A549 (cell line): ENCODE results near the gene HNRNPA0. TPM values are rescaled to one million over a fixed set of nuclear protein-coding genes. Genes with fewer than 3 reads are reported as not detected.
"Not testable (repeated sequence)": the region's sequence is repeated elsewhere in the genome, so short reads cannot be mapped to it uniquely, and the experiment has no call there.

Experiments used
- ATAC-seq, 2 experiments: fragments of 200-7000 bp in 1 of 2; fragments of >200 bp in 1 of 2; cut with Nextera tagmentation in 1 of 2; cut with Tn5 transposase in 1 of 2; 3 replicates each; pipeline versions ENCODE4 v1.8.0 to v1.9.1; 2018 to 2020; ENCODE audit warnings: mild to moderate bottlenecking in 1 of 2, moderate library complexity in 1 of 2
- CTCF ChIA-PET: fragments of 300-600 bp; sonication (Branson Sonifier 250); formaldehyde crosslinking; extraction: SDS; loops from one replicate; lab custom pipeline; 2021; ENCODE audit warnings: antibody characterized with exemption, inconsistent platforms; lab: Yijun Ruan, JAX
- POLR2A ChIA-PET: fragments of 350-600 bp; formaldehyde crosslinking; extraction: SDS; loops from one replicate; lab custom pipeline; 2021; ENCODE audit warnings: antibody characterized with exemption, inconsistent platforms; lab: Yijun Ruan, JAX
- DNase-seq, 2 experiments: peaks; one replicate each; pipeline versions ENCODE4 v3.0.0 to v3.0.0-alpha.2; 2011 to 2016; ENCODE audit warnings: low read depth in 1 of 2, low spot score in 1 of 2
- FAIRE-seq: peaks from 2 replicates; lab custom pipeline; 2011; peaks lifted over from hg19 to GRCh38; lab: Jason Lieb, UNC
- H3K27ac ChIP-seq, 2 experiments: fragments of >200 bp; sonication (Bioruptor Twin); formaldehyde crosslinking; 3 replicates each; pipeline ENCODE4 v1.5.1; 2016 to 2017
- H3K4me1 ChIP-seq: fragments of >200 bp; sonication (Bioruptor Twin); formaldehyde crosslinking; 3 replicates; pipeline ENCODE4 v1.6.1; 2016
- H3K4me2 ChIP-seq: fragments of >200 bp; sonication (Bioruptor Twin); formaldehyde crosslinking; 3 replicates; pipeline ENCODE4 v1.6.1; 2016
- H3K4me3 ChIP-seq: fragments of >200 bp; sonication (Bioruptor Twin); formaldehyde crosslinking; 3 replicates; pipeline ENCODE4 v1.5.1; 2016
- H3K9me3 ChIP-seq: fragments of >200 bp; sonication (Bioruptor Twin); formaldehyde crosslinking; 3 replicates; pipeline ENCODE4 v1.6.1; 2016
- ATOH8 ChIP-seq: fragments of 250-450 bp; sonication (Bioruptor Pico); IDR thresholded peaks from 2 replicates; pipeline ENCODE4 v1.5.0; 2020; ENCODE audit warnings: low read depth, mild to moderate bottlenecking, moderate library complexity
- CHD2 ChIP-seq: fragments of 150-350 bp; IDR thresholded peaks from 2 replicates; pipeline ENCODE4 v1.6.1; 2014; ENCODE audit warnings: low read length; ENCODE audit not compliant: partially characterized antibody
- CTCF ChIP-seq: fragments of >200 bp; sonication (Bioruptor Twin); formaldehyde crosslinking; IDR thresholded peaks from 3 replicates; pipeline ENCODE4 v1.5.1; 2016
- EHF ChIP-seq: fragments of 250-450 bp; sonication (Bioruptor Pico); IDR thresholded peaks from 2 replicates; pipeline ENCODE4 v1.5.0; 2020; ENCODE audit warnings: mild to moderate bottlenecking
- EP300 ChIP-seq, 2 experiments: fragments of >200 bp; sonication (Bioruptor Twin); formaldehyde crosslinking; IDR thresholded peaks; 2 replicates in 1 of 2; 3 replicates in 1 of 2; pipeline ENCODE4 v1.6.1; 2016 to 2017
- FOSB ChIP-seq: fragments of 250-450 bp; sonication (Bioruptor Pico); IDR thresholded peaks from 2 replicates; pipeline ENCODE4 v1.5.0; 2020; ENCODE audit warnings: mild to moderate bottlenecking, moderate library complexity
- HOXB5 ChIP-seq: fragments of 250-450 bp; sonication (Bioruptor Pico); IDR thresholded peaks from 2 replicates; pipeline ENCODE4 v1.5.0; 2020; ENCODE audit warnings: mild to moderate bottlenecking, moderate library complexity
- NFE2L2 ChIP-seq: fragments of 150-350 bp; conservative IDR thresholded peaks from 2 replicates; pipeline ENCODE4 v1.6.1; 2014; ENCODE audit warnings: low read length
- PBX3 ChIP-seq: IDR thresholded peaks from 2 replicates; pipeline ENCODE4 v1.6.1; 2012
- POLR2A ChIP-seq: IDR thresholded peaks from 2 replicates; pipeline ENCODE4 v1.6.1; 2012; ENCODE audit warnings: mild to moderate bottlenecking, low read length
- POLR2AphosphoS2 ChIP-seq: conservative IDR thresholded peaks from 2 replicates; pipeline ENCODE4 v1.6.1; 2012; ENCODE audit warnings: low read length, improper control_type of control experiment, inconsistent platforms
- RAD21 ChIP-seq, 2 experiments: fragments of >200 bp in 1 of 2; sonication (Bioruptor Twin) in 1 of 2; formaldehyde crosslinking in 1 of 2; IDR thresholded peaks in 1 of 2; conservative IDR thresholded peaks in 1 of 2; 2 replicates in 1 of 2; 3 replicates in 1 of 2; pipeline ENCODE4 v1.6.1; 2012 to 2018; ENCODE audit warnings: inconsistent platforms in 1 of 2
- RARB ChIP-seq: fragments of 250-450 bp; sonication (Bioruptor Pico); IDR thresholded peaks from 2 replicates; pipeline ENCODE4 v1.8.0; 2021; ENCODE audit warnings: mild to moderate bottlenecking, moderate library complexity
- RCOR1 ChIP-seq: fragments of 150-350 bp; IDR thresholded peaks from 2 replicates; pipeline ENCODE4 v1.6.1; 2014; ENCODE audit warnings: antibody characterized with exemption, low read length, low read depth
- SMC3 ChIP-seq: fragments of >200 bp; sonication (Bioruptor Twin); formaldehyde crosslinking; IDR thresholded peaks from 3 replicates; pipeline ENCODE4 v1.6.1; 2018; ENCODE audit warnings: inconsistent platforms
- TP53 ChIP-seq: fragments of 250-450 bp; sonication (Bioruptor Pico); IDR thresholded peaks from 2 replicates; pipeline ENCODE4 v1.5.0; 2021; ENCODE audit warnings: mild to moderate bottlenecking, moderate library complexity
- USF2 ChIP-seq: fragments of 450-650 bp; IDR thresholded peaks from 2 replicates; pipeline ENCODE4 v1.6.1; 2014; ENCODE audit warnings: antibody characterized with exemption
- ZNF302 ChIP-seq: fragments of 250-450 bp; sonication (Bioruptor Pico); IDR thresholded peaks from 2 replicates; pipeline ENCODE4 v1.9.0; 2021; ENCODE audit warnings: inconsistent platforms, mild to moderate bottlenecking, moderate library complexity
- ZSCAN20 ChIP-seq: fragments of 250-450 bp; sonication (Bioruptor Pico); IDR thresholded peaks from 2 replicates; pipeline ENCODE4 v1.8.0; 2022; ENCODE audit warnings: mild to moderate bottlenecking, moderate library complexity
- WGBS: methylation state at CpG from one replicate; pipeline ENCODE4 v1.1.6; 2017; ENCODE audit errors: missing lambda C conversion rate; 5-methylcytosine and 5-hydroxymethylcytosine counted together
- polyA plus RNA-seq, 4 experiments: library from polyadenylated mRNA; depleted of rRNA in 3 of 4; stranded (reverse); fragments of >200 nt; fragmentation: RNase III in 1 of 4; extraction: RNeasy Plus Mini Kit Qiagen cat#74134 plus additional on column Dnase treatment in 1 of 4; gene quantifications; 2 replicates in 3 of 4; 3 replicates in 1 of 4; pipeline ENCODE4 v1.2.3, GENCODE V29; 2011 to 2017

Gene HNRNPA0
- polyA plus RNA-seq, 2 of the 4 experiments (the other 2 are of a cell fraction): 17.0 to 49.4 TPM

- H3K9me3 ChIP-seq: no peaks in the 10 kb centered on the region
- H3K4me1 ChIP-seq: no peaks in the 10 kb centered on the region; the same call in 2 of the 3 replicates
- no peak for TF ChIP-seq EHF (CRISPR knock-in tag)
- TF ChIP-seq ZNF302 (CRISPR knock-in tag): no peak
- TF ChIP-seq RCOR1: no peak
- peak; percentile 97 for TF ChIP-seq SMC3
- TF ChIP-seq CTCF: peak; percentile 94
- TF ChIP-seq TP53: no peak
- no peak for TF ChIP-seq RARB (CRISPR knock-in tag)
- no peak for TF ChIP-seq USF2
- no peak for TF ChIP-seq POLR2AphosphoS2
- no peak for TF ChIP-seq HOXB5 (CRISPR knock-in tag)
- TF ChIP-seq POLR2A: no peak
- TF ChIP-seq ZSCAN20 (CRISPR knock-in tag): no peak
- no peak for TF ChIP-seq FOSB (CRISPR knock-in tag)
- no peak for TF ChIP-seq EP300 (IDR thresholded peaks at IDR 0.05)
- peak; percentile 88 to 92 for TF ChIP-seq RAD21 (conservative IDR thresholded peaks at IDR 0.05 in 1 of 2, IDR thresholded peaks at IDR 0.05 in 1 of 2)
- no peak for TF ChIP-seq ATOH8 (CRISPR knock-in tag)
- no peak for TF ChIP-seq NFE2L2
- no peak for TF ChIP-seq CHD2
- TF ChIP-seq PBX3: no peak
- POLR2A ChIA-PET: interaction anchor here (1.0 to 1.2 kb wide), 2 partner anchors 25 to 55 kb away, joined by 4 read pairs; partner anchors contain the start of gene HNRNPA0
- H3K4me2 ChIP-seq: no peak overlapping the region
- FAIRE-seq: peak; percentile 18
- CTCF ChIA-PET: interaction anchor here (0.5 to 9.9 kb wide), 82 partner anchors 9 to 492 kb away, joined by 3 to 129 read pairs (median 5); partner anchors contain the start of gene FAM13B
- 16% methylated on average over 2 of the region's 2 CpGs for WGBS
- ATAC-seq: peak in 1 of 2 experiments; percentile 69; a peak in 3 of 6 replicates
- no peak overlapping the region for H3K27ac ChIP-seq
- peak in 1 of 2 experiments; percentile 64 for DNase-seq
- H3K4me3 ChIP-seq: no peak overlapping the region
These were observed 24.8 kb upstream of the HNRNPA0 start for GRCh38 chr5:137778772-137779564.

- H3K4me1 ChIP-seq, POLR2A ChIA-PET, H3K4me3 ChIP-seq, H3K27ac ChIP-seq, DNase-seq, ATAC-seq, H3K4me2 ChIP-seq, H3K9me3 ChIP-seq, FAIRE-seq: not testable (repeated sequence)
- CTCF ChIA-PET: interaction anchor here (1.1 to 3.3 kb wide), 2 partner anchors 11 to 55 kb away, joined by 5 to 25 read pairs; no protein-coding TSS in a partner anchor
- WGBS: 73% methylated on average over 5 of the region's 5 CpGs
These were observed 13.8 kb upstream of the HNRNPA0 start for GRCh38 chr5:137767937-137768336.
